NK-92 treated with Interleukin-12 subunit alpha and Interleukin-12 subunit beta, amount 100 ng/mL, for 24 hours (cell line): ENCODE measurements around the gene FAM89B.

ENCODE experiments used
- DNase-seq: peaks from one replicate; lab custom pipeline; 2025; lab: John Stamatoyannopoulos, UW

The FAM89B gene

GRCh38 chr11:65588199-65589054 is 16.1 kb downstream of the FAM89B start:
- DNase-seq = peak; percentile 76

- no peak for DNase-seq
Observed at GRCh38 chr11:65589444-65590239, 17.3 kb downstream of the FAM89B start.

- no peak for DNase-seq
Observed at GRCh38 chr11:65590240-65590738, 18.0 kb downstream of the FAM89B start.

- no peak for DNase-seq
Observed at GRCh38 chr11:65591939-65592857, 19.9 kb downstream of the FAM89B start.

GRCh38 chr11:65592858-65593517 is 20.6 kb downstream of the FAM89B start:
- DNase-seq = no peak

- no peak for DNase-seq
Observed at GRCh38 chr11:65593518-65594414, 21.4 kb downstream of the FAM89B start.

GRCh38 chr11:65595131-65595530 is 22.8 kb downstream of the FAM89B start:
- DNase-seq = no peak

- no peak for DNase-seq
Observed at GRCh38 chr11:65595543-65596281, 23.4 kb downstream of the FAM89B start, which contains the start of gene KCNK7. KCNK7 (minus strand) TSS chr11:65595800; CDS start chr11:65595772, 28 bp downstream.

GRCh38 chr11:65596520-65596919 is 24.2 kb downstream of the FAM89B start:
- DNase-seq = no peak

- DNase-seq = no peak
Observed at GRCh38 chr11:65598258-65598699, 25.9 kb downstream of the FAM89B start.

- DNase-seq = no peak
Observed at GRCh38 chr11:65599216-65599954, 27.0 kb downstream of the FAM89B start.

- DNase-seq = no peak
Observed at GRCh38 chr11:65599955-65600246, 27.6 kb downstream of the FAM89B start.

GRCh38 chr11:65604258-65604657 is 31.9 kb downstream of the FAM89B start:
- no peak for DNase-seq

GRCh38 chr11:65606876-65607613 is 34.7 kb downstream of the FAM89B start:
- no peak for DNase-seq

GRCh38 chr11:65607614-65608426 is 35.5 kb downstream of the FAM89B start:
- DNase-seq = no peak

GRCh38 chr11:65609229-65609628 is 36.9 kb downstream of the FAM89B start:
- DNase-seq = no peak

- DNase-seq = no peak
Observed at GRCh38 chr11:65609665-65610064, 37.3 kb downstream of the FAM89B start.
